GM13977 (cell line): Measurements from ENCODE around the gene IER3IP1.

Experiments used
- DNase-seq: peaks from one replicate; pipeline ENCODE4 v3.0.0; 2012; ENCODE audit warnings: low spot score
- in situ Hi-C: fragments of 300-500 bp; cut with MboI; formaldehyde crosslinking; loops from one replicate; pipeline ENCODE4 v1.12.0; 2022; ENCODE audit warnings: low sequenced_read_pairs, low pct_unique_long_range_greater_than_20kb, mixed read lengths, inconsistent platforms; ENCODE audit not compliant: unreplicated experiment
- TF ChIP-seq, protein P1 (sequence below): IDR thresholded peaks from 2 replicates; pipeline ENCODE4 v1.5.1; 2012; ENCODE audit warnings: mild to moderate bottlenecking, control low read depth; ENCODE audit not compliant: insufficient read depth; ENCODE audit errors: extremely low read depth, missing control alignments

The IER3IP1 gene

DNA sequence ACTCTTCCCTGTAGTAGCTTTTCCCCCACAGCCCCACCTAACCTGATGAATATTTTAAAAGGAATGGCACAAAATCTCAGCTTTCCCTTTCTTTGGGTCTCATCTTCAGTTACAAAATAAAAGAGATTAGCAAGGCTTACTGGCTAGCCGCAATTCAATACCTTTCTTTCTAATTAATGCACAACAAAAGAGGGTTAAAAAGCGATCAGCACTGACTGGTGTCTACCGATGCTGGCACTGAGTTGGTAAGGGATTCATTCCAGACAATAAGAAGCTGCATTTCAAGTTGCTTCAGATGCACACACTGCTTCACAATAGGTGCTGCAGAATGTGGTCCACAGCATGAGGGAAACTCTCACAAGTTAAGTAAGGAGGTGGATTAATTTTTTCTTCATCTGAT lies 67.8 kb downstream of the IER3IP1 start:
- DNase-seq = no peak
- TF ChIP-seq, protein P1, sequence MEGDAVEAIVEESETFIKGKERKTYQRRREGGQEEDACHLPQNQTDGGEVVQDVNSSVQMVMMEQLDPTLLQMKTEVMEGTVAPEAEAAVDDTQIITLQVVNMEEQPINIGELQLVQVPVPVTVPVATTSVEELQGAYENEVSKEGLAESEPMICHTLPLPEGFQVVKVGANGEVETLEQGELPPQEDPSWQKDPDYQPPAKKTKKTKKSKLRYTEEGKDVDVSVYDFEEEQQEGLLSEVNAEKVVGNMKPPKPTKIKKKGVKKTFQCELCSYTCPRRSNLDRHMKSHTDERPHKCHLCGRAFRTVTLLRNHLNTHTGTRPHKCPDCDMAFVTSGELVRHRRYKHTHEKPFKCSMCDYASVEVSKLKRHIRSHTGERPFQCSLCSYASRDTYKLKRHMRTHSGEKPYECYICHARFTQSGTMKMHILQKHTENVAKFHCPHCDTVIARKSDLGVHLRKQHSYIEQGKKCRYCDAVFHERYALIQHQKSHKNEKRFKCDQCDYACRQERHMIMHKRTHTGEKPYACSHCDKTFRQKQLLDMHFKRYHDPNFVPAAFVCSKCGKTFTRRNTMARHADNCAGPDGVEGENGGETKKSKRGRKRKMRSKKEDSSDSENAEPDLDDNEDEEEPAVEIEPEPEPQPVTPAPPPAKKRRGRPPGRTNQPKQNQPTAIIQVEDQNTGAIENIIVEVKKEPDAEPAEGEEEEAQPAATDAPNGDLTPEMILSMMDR = no peak
- in situ Hi-C loops = no loop called here
